ENCODE results near the gene SLC9A9. TPM values are rescaled to one million over a fixed set of nuclear protein-coding genes. Genes with fewer than 3 reads are reported as not detected.

The SLC9A9 gene
- polyA plus RNA-seq, 1 experiment: 13.4 TPM

DNA sequence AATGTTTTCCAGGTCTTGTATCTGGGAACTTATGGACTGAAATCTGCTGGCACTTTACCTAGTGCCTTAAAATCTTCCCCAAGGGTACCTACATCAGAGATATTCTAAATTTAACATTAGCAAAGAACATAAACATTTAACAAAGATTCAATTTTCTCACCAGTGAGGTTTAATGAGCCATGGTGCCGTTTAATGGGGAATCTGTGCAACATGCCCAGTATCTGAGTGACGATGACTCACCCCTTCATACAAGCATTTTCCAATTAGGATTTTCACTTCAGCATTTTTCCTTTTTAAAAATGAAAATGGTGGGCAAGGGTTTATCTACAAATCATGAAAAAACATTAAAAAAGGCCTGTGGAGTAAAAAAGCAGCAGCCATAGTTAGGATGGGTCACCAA, 189.4 kb downstream of the SLC9A9 start:
- POLR2A ChIA-PET: no interaction called here
- Histone ChIP-seq H3K4me3 (ENCODE audit: low read depth, low read length) (no peak overlapping the region), H3K27me3 (ENCODE audit: control insufficient read depth, insufficient read depth, low read length) (no peaks in the 10 kb centered on the region), H3K27ac (ENCODE audit: low read depth, low read length) (no peak overlapping the region), H3K9me3 (ENCODE audit: control insufficient read depth, insufficient read depth, low read length) (no peaks in the 10 kb centered on the region)
- no peak for DNase-seq (ENCODE audit: low read depth, low spot score)
- TF ChIP-seq, protein P1, sequence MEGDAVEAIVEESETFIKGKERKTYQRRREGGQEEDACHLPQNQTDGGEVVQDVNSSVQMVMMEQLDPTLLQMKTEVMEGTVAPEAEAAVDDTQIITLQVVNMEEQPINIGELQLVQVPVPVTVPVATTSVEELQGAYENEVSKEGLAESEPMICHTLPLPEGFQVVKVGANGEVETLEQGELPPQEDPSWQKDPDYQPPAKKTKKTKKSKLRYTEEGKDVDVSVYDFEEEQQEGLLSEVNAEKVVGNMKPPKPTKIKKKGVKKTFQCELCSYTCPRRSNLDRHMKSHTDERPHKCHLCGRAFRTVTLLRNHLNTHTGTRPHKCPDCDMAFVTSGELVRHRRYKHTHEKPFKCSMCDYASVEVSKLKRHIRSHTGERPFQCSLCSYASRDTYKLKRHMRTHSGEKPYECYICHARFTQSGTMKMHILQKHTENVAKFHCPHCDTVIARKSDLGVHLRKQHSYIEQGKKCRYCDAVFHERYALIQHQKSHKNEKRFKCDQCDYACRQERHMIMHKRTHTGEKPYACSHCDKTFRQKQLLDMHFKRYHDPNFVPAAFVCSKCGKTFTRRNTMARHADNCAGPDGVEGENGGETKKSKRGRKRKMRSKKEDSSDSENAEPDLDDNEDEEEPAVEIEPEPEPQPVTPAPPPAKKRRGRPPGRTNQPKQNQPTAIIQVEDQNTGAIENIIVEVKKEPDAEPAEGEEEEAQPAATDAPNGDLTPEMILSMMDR (IDR thresholded peaks at IDR 0.05; ENCODE audit: low read depth, low read length): no peak
- CTCF ChIA-PET: no interaction called here

DNA sequence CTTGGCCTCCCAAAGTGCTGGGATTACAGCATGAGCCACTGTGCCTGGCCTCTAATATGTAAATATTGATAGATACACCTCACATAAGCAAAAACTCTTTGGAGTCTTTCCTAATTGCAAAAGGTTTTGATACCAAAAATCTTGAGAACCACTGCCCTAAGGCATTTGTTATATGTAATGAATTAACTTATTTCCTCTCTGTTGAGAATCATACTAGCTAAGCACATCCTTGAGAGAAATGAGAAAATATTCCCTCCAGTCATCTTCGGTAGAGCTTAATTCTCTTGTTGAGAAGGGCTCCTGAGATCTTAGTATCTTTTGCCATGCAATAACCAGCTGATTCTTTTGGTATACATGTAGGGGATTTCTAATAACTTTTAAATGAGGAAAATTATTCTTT, 190.2 kb downstream of the SLC9A9 start:
- no peak overlapping the region for H3K27ac ChIP-seq (ENCODE audit: low read depth, low read length)
- H3K9me3 ChIP-seq (ENCODE audit: control insufficient read depth, insufficient read depth, low read length): no peaks in the 10 kb centered on the region
- H3K4me3 ChIP-seq (ENCODE audit: low read depth, low read length): no peak overlapping the region
- POLR2A ChIA-PET: no interaction called here
- DNase-seq (ENCODE audit: low read depth, low spot score): no peak
- no peaks in the 10 kb centered on the region for H3K27me3 ChIP-seq (ENCODE audit: control insufficient read depth, insufficient read depth, low read length)
- TF ChIP-seq, protein P1 (IDR thresholded peaks at IDR 0.05; ENCODE audit: low read depth, low read length): no peak
- CTCF ChIA-PET: interaction anchor here (2.0 kb wide), 1 partner anchor 16 kb away, joined by 10 read pairs; no protein-coding TSS in a partner anchor

DNA sequence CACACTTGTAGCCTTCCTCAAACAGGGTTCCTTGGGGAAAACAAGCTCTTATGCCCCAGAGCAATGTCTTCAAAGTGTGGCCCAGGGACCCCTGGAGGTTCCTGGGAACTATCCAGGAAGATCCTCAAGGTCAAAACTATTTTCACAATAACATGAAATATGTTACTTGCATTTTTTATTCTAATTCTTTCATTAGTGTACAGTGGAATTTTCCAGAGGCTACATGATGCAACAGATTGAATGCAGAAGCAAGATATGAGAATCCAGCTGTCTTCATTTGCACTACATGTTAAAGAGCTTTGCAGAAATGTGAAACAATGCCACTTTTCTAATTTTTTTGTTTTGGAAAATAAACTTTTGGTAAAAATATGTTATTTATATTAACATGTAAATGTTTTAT, 190.9 kb downstream of the SLC9A9 start:
- Histone ChIP-seq H3K9me3 (ENCODE audit: control insufficient read depth, insufficient read depth, low read length) (no peaks in the 10 kb centered on the region), H3K27me3 (ENCODE audit: control insufficient read depth, insufficient read depth, low read length) (no peaks in the 10 kb centered on the region), H3K27ac (ENCODE audit: low read depth, low read length) (no peak overlapping the region), H3K4me3 (ENCODE audit: low read depth, low read length) (no peak overlapping the region)
- TF ChIP-seq, protein P1 (IDR thresholded peaks at IDR 0.05; ENCODE audit: low read depth, low read length): no peak
- no peak for DNase-seq (ENCODE audit: low read depth, low spot score)
- ChIA-PET CTCF (interaction anchor here (2.0 kb wide), 1 partner anchor 17 kb away, joined by 10 read pairs; no protein-coding TSS in a partner anchor), POLR2A (interaction anchor here (0.6 kb wide), 1 partner anchor 20 kb away, joined by 9 read pairs; no protein-coding TSS in a partner anchor)

DNA sequence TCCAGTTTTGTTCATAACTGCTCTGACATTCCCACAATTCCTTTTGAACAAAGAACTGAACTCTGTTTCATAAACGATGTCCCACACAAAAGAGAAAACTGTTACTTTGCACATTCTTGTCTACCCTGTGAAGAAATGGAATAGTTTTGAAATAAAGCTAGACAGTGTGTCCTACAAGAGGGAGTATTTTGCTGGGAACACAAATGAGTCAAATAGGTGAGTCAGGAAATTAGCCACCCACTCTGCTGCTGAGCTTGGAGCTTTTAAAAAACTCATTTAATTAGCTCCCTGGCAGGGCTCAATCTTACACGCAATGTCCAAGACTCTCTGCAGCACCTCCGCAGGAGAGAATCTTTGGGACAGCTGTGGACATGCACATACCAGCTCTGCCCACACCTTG, 193.4 kb downstream of the SLC9A9 start:
- POLR2A ChIA-PET: no interaction called here
- CTCF ChIA-PET: interaction anchor here (0.9 to 1.5 kb wide), 3 partner anchors 10 to 20 kb away, joined by 3 to 5 read pairs (median 3); no protein-coding TSS in a partner anchor
- H3K4me3 ChIP-seq (ENCODE audit: low read depth, low read length): no peak overlapping the region
- H3K27ac ChIP-seq (ENCODE audit: low read depth, low read length): no peak overlapping the region
- no peak for DNase-seq (ENCODE audit: low read depth, low spot score)
- no peaks in the 10 kb centered on the region for H3K9me3 ChIP-seq (ENCODE audit: control insufficient read depth, insufficient read depth, low read length)
- TF ChIP-seq, protein P1 (IDR thresholded peaks at IDR 0.05; ENCODE audit: low read depth, low read length): no peak
- H3K27me3 ChIP-seq (ENCODE audit: control insufficient read depth, insufficient read depth, low read length): no peaks in the 10 kb centered on the region

DNA sequence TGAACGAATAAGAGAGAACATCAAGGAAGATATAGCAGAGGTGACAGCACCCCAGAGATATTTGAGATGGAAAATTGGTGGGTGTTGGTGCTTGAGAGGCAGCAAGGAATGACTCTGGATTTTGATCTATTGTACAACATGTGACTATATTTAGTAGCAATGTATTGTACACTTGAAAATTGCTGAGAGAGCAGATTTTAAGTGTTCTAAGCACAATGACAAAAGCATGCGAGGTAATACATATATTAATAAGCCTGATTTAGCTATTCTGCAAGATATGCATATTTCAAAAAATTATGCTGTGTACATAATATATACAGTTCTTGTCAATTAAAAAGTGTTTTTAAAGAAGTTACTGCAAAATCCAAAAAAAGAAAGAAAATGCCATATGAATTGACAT, 194.3 kb downstream of the SLC9A9 start:
- POLR2A ChIA-PET: no interaction called here
- no peak for DNase-seq (ENCODE audit: low read depth, low spot score)
- no peak overlapping the region for H3K4me3 ChIP-seq (ENCODE audit: low read depth, low read length)
- TF ChIP-seq, protein P1 (IDR thresholded peaks at IDR 0.05; ENCODE audit: low read depth, low read length): no peak
- no peak overlapping the region for H3K27ac ChIP-seq (ENCODE audit: low read depth, low read length)
- no peaks in the 10 kb centered on the region for H3K27me3 ChIP-seq (ENCODE audit: control insufficient read depth, insufficient read depth, low read length)
- no peaks in the 10 kb centered on the region for H3K9me3 ChIP-seq (ENCODE audit: control insufficient read depth, insufficient read depth, low read length)
- CTCF ChIA-PET: interaction anchor here (1.5 kb wide), 1 partner anchor 21 kb away, joined by 5 read pairs; no protein-coding TSS in a partner anchor

All from AG04450 (cell line).